ENCODE measurements around the gene ERGIC3.

GRCh38 chr20:35515949-35516645 lies 25.8 kb upstream of the ERGIC3 start:
- TF ChIP-seq, protein P1, sequence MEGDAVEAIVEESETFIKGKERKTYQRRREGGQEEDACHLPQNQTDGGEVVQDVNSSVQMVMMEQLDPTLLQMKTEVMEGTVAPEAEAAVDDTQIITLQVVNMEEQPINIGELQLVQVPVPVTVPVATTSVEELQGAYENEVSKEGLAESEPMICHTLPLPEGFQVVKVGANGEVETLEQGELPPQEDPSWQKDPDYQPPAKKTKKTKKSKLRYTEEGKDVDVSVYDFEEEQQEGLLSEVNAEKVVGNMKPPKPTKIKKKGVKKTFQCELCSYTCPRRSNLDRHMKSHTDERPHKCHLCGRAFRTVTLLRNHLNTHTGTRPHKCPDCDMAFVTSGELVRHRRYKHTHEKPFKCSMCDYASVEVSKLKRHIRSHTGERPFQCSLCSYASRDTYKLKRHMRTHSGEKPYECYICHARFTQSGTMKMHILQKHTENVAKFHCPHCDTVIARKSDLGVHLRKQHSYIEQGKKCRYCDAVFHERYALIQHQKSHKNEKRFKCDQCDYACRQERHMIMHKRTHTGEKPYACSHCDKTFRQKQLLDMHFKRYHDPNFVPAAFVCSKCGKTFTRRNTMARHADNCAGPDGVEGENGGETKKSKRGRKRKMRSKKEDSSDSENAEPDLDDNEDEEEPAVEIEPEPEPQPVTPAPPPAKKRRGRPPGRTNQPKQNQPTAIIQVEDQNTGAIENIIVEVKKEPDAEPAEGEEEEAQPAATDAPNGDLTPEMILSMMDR (IDR thresholded peaks at IDR 0.05): no peak
- TF ChIP-seq POLR2A (IDR thresholded peaks at IDR 0.05): no peak
- TF ChIP-seq EP300 (IDR thresholded peaks at IDR 0.05): no peak
